Testis (tissue), 3 donors: ENCODE measurements around the gene MTR. TPM values are rescaled to one million over a fixed set of nuclear protein-coding genes. Genes with fewer than 3 reads are reported as not detected.

Experiments
- DNase-seq: peaks from one replicate; pipeline ENCODE4 v3.0.0-alpha.2; 2019
- H3K27ac ChIP-seq, 2 donors: fragments of 200-600 bp; sonication (generic); one replicate each; pipeline ENCODE4 v1.5.1; 2019
- H3K27me3 ChIP-seq: fragments of 200-600 bp; sonication (generic); one replicate; pipeline ENCODE4 v1.5.1; 2019
- H3K36me3 ChIP-seq: fragments of 200-600 bp; sonication (generic); one replicate; pipeline ENCODE4 v1.5.1; 2017; ENCODE audit warnings: low read depth; ENCODE audit errors: missing control alignments
- H3K4me1 ChIP-seq: fragments of 200-600 bp; sonication (generic); one replicate; pipeline ENCODE4 v1.5.1; 2019
- H3K4me3 ChIP-seq, 2 donors: fragments of 200-600 bp; sonication (generic); one replicate each; pipeline ENCODE4 v1.5.1; 2017 to 2019
- H3K9me3 ChIP-seq: fragments of 200-600 bp; sonication (generic); one replicate; pipeline ENCODE4 v1.5.1; 2017
- CTCF ChIP-seq, 3 experiments: fragments of 450-650 bp in 2 of 3; fragments of 200-600 bp in 1 of 3; sonication (generic) in 1 of 3; IDR thresholded peaks; one replicate each; pipeline ENCODE4 v1.5.1; 2016 to 2019; ENCODE audit warnings: antibody characterized with exemption in 3 of 3, mild to moderate bottlenecking in 2 of 3, moderate library complexity in 1 of 3
- POLR2A ChIP-seq: fragments of 450-650 bp; IDR thresholded peaks from one replicate; pipeline ENCODE4 v1.6.1; 2017; ENCODE audit warnings: antibody characterized with exemption, mild to moderate bottlenecking, moderate library complexity
- WGBS, 2 donors: methylation state at CpG; one replicate each; pipeline ENCODE4 v1.1.5; 2018; 5-methylcytosine and 5-hydroxymethylcytosine counted together
- intact Hi-C: fragments of 100-400 bp; cut with DNase I; formaldehyde crosslinking; loops from one replicate; pipeline ENCODE4 v1.15.1; 2023; ENCODE audit warnings: low total_unique reads
- polyA plus RNA-seq: library from polyadenylated mRNA; stranded (reverse); fragments of 350-450 nt; fragmentation: Illumina TruSeq; extraction: RNeasy Lipid Tissue Mini Kit (QIAGEN cat#74804); gene quantifications from one replicate; pipeline ENCODE4 v1.2.3, GENCODE V29; 2014; ENCODE audit warnings: low read depth, low replicate concordance; ENCODE audit not compliant: insufficient read depth
- total RNA-seq, 2 donors: library from RNA; depleted of rRNA; stranded (reverse); fragments of >200 nt; gene quantifications; one replicate each; pipeline ENCODE4 v1.2.3, GENCODE V29; 2016

Gene MTR
- total and polyA plus RNA-seq, 3 donors from 2014 or later, result 23.4 to 65.4 (median 54.0) TPM

GRCh38 chr1:236914375-236914774 lies 119.3 kb downstream of the MTR start:
- Histone ChIP-seq H3K4me3 (no peak overlapping the region), H3K27ac (no peak overlapping the region)
- intact Hi-C loops, result no loop called here

GRCh38 chr1:236916131-236916800 lies 121.2 kb downstream of the MTR start:
- WGBS, 2 donors, result 87 to 91% methylated on average over 5 of the region's 5 CpGs
- no peak overlapping the region for H3K27ac ChIP-seq
- H3K4me3 ChIP-seq, result no peak overlapping the region

More at GRCh38 chr1:236914375-236914774, 119.3 kb downstream of the MTR start:
- 79 to 86% methylated on average over 2 of the region's 2 CpGs for whole genome bisulfite sequencing, 2 donors
- no peak for TF ChIP-seq CTCF (IDR thresholded peaks at IDR 0.05)
- Histone ChIP-seq H3K9me3 (no peaks in the 10 kb centered on the region), H3K27me3 (no peaks in the 10 kb centered on the region), H3K36me3 (no peaks in the 10 kb centered on the region), H3K4me1 (no peaks in the 10 kb centered on the region)
- no peak for DNase-seq

GRCh38 chr1:236917448-236917847 lies 122.4 kb downstream of the MTR start:
- intact Hi-C loops, result no loop called here
- Histone ChIP-seq H3K27me3 (no peaks in the 10 kb centered on the region), H3K4me3 (no peak overlapping the region), H3K36me3 (no peaks in the 10 kb centered on the region), H3K4me1 (no peaks in the 10 kb centered on the region), H3K9me3 (no peaks in the 10 kb centered on the region), H3K27ac (no peak overlapping the region)
- no peak for TF ChIP-seq POLR2A
- TF ChIP-seq CTCF (IDR thresholded peaks at IDR 0.05), result no peak
- WGBS, 2 donors, result 100% methylated on average over 1 of the region's 1 CpG
- DNase-seq, result no peak

More at GRCh38 chr1:236916131-236916800, 121.2 kb downstream of the MTR start:
- intact Hi-C loops, result no loop called here
- Histone ChIP-seq H3K9me3 (no peaks in the 10 kb centered on the region), H3K4me1 (no peaks in the 10 kb centered on the region), H3K27me3 (no peaks in the 10 kb centered on the region), H3K36me3 (no peaks in the 10 kb centered on the region)
- no peak for DNase-seq
- TF ChIP-seq CTCF (IDR thresholded peaks at IDR 0.05), result no peak
- TF ChIP-seq POLR2A, result no peak

GRCh38 chr1:236920286-236920894 lies 125.3 kb downstream of the MTR start:
- Histone ChIP-seq H3K4me3 (no peak overlapping the region), H3K4me1 (no peaks in the 10 kb centered on the region), H3K27ac (no peak overlapping the region), H3K36me3 (no peaks in the 10 kb centered on the region), H3K27me3 (no peaks in the 10 kb centered on the region), H3K9me3 (no peaks in the 10 kb centered on the region)
- TF ChIP-seq POLR2A (no peak), CTCF (IDR thresholded peaks at IDR 0.05) (no peak)
- 90% methylated on average over 3 of the region's 3 CpGs for WGBS, 2 donors
- intact Hi-C loops, result no loop called here
- no peak for DNase-seq

- Histone ChIP-seq H3K27ac (no peak overlapping the region), H3K9me3 (no peaks in the 10 kb centered on the region), H3K36me3 (no peaks in the 10 kb centered on the region), H3K4me3 (no peak overlapping the region), H3K4me1 (no peaks in the 10 kb centered on the region), H3K27me3 (no peaks in the 10 kb centered on the region)
- intact Hi-C loops, result no loop called here
- 93 to 100% methylated on average over 3 of the region's 3 CpGs for WGBS, 2 donors
- no peak for DNase-seq
- TF ChIP-seq POLR2A, result no peak
These were observed 126.5 kb downstream of the MTR start for GRCh38 chr1:236921610-236922009.
